ENCODE results near the gene EXOC4. TPM values are rescaled to one million over a fixed set of nuclear protein-coding genes. Genes with fewer than 3 reads are reported as not detected.

Gene EXOC4
- total and polyA plus RNA-seq, 2 of the 8 experiments (the other 6 are each of a cell fraction or from before 2014, with no cell fraction given), result 27.0 to 67.3 TPM

DNA sequence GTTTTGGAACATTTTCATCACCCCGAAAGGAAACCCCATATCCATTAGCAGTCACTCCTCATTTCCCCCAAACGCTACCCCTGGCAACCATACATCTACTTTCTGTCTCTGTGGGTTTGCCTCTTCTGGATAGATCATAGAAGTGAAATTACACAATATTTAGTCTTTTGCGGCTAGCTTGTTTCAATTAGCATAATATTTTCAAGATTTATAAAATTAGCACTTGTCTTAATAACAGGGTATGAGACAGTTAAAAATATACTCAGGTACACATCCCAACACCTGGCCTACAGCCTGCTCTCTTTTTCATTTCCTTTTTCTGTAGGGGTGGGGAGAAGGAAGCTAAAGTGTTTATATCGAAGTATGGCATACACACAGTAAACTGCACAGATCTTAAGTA lies 792.8 kb downstream of the EXOC4 start (continued):
- TF ChIP-seq, protein P1, sequence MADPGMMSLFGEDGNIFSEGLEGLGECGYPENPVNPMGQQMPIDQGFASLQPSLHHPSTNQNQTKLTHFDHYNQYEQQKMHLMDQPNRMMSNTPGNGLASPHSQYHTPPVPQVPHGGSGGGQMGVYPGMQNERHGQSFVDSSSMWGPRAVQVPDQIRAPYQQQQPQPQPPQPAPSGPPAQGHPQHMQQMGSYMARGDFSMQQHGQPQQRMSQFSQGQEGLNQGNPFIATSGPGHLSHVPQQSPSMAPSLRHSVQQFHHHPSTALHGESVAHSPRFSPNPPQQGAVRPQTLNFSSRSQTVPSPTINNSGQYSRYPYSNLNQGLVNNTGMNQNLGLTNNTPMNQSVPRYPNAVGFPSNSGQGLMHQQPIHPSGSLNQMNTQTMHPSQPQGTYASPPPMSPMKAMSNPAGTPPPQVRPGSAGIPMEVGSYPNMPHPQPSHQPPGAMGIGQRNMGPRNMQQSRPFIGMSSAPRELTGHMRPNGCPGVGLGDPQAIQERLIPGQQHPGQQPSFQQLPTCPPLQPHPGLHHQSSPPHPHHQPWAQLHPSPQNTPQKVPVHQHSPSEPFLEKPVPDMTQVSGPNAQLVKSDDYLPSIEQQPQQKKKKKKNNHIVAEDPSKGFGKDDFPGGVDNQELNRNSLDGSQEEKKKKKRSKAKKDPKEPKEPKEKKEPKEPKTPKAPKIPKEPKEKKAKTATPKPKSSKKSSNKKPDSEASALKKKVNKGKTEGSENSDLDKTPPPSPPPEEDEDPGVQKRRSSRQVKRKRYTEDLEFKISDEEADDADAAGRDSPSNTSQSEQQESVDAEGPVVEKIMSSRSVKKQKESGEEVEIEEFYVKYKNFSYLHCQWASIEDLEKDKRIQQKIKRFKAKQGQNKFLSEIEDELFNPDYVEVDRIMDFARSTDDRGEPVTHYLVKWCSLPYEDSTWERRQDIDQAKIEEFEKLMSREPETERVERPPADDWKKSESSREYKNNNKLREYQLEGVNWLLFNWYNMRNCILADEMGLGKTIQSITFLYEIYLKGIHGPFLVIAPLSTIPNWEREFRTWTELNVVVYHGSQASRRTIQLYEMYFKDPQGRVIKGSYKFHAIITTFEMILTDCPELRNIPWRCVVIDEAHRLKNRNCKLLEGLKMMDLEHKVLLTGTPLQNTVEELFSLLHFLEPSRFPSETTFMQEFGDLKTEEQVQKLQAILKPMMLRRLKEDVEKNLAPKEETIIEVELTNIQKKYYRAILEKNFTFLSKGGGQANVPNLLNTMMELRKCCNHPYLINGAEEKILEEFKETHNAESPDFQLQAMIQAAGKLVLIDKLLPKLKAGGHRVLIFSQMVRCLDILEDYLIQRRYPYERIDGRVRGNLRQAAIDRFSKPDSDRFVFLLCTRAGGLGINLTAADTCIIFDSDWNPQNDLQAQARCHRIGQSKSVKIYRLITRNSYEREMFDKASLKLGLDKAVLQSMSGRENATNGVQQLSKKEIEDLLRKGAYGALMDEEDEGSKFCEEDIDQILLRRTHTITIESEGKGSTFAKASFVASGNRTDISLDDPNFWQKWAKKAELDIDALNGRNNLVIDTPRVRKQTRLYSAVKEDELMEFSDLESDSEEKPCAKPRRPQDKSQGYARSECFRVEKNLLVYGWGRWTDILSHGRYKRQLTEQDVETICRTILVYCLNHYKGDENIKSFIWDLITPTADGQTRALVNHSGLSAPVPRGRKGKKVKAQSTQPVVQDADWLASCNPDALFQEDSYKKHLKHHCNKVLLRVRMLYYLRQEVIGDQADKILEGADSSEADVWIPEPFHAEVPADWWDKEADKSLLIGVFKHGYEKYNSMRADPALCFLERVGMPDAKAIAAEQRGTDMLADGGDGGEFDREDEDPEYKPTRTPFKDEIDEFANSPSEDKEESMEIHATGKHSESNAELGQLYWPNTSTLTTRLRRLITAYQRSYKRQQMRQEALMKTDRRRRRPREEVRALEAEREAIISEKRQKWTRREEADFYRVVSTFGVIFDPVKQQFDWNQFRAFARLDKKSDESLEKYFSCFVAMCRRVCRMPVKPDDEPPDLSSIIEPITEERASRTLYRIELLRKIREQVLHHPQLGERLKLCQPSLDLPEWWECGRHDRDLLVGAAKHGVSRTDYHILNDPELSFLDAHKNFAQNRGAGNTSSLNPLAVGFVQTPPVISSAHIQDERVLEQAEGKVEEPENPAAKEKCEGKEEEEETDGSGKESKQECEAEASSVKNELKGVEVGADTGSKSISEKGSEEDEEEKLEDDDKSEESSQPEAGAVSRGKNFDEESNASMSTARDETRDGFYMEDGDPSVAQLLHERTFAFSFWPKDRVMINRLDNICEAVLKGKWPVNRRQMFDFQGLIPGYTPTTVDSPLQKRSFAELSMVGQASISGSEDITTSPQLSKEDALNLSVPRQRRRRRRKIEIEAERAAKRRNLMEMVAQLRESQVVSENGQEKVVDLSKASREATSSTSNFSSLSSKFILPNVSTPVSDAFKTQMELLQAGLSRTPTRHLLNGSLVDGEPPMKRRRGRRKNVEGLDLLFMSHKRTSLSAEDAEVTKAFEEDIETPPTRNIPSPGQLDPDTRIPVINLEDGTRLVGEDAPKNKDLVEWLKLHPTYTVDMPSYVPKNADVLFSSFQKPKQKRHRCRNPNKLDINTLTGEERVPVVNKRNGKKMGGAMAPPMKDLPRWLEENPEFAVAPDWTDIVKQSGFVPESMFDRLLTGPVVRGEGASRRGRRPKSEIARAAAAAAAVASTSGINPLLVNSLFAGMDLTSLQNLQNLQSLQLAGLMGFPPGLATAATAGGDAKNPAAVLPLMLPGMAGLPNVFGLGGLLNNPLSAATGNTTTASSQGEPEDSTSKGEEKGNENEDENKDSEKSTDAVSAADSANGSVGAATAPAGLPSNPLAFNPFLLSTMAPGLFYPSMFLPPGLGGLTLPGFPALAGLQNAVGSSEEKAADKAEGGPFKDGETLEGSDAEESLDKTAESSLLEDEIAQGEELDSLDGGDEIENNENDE (IDR thresholded peaks at IDR 0.05; ENCODE audit: insufficient replicate concordance, low read length), result no peak
